Umbilical cord (tissue), 2 donors: ENCODE data around the gene VPS26A. TPM values are rescaled to one million over a fixed set of nuclear protein-coding genes. Genes with fewer than 3 reads are reported as not detected.

Source experiments
- DNase-seq: peaks from one replicate; pipeline ENCODE4 v3.0.0-alpha.2; 2015; ENCODE audit warnings: low spot score
- total RNA-seq: library from RNA; depleted of rRNA; stranded (reverse); fragments of >200 nt; gene quantifications from one replicate; pipeline ENCODE4 v1.2.3, GENCODE V29; 2014; ENCODE audit warnings: low replicate concordance; ENCODE audit not compliant: insufficient read depth

Gene VPS26A
- total RNA-seq, 1 donor from 2014 or later, result 26.2 TPM

DNA sequence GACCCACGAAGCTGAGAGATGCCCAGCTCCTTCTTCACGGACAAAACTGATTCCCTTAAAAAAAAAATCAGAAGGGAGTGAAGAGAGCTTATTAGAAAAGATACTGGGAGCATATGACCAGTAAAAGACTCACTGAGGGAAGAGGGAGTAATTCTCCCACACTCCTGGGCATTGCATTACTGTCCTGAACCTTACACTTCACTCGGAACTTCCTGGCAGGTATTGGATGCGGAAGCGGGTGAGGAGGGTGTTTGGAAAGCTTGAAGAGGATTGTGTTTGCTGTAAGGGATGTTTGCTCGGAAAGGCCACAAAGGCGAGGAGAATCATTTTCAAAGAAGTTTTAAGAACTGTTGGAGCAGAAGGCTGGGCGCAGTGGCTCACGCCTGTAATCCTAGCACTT lies 96.5 kb downstream of the VPS26A start:
- no peak for DNase-seq

Other genes starting within 250 kb of the VPS26A start
- 63.1 TPM for gene DDX50, start 222.9 kb upstream of the VPS26A start, total RNA-seq
- 33.5 TPM for gene DDX21, start 168.0 kb upstream of the VPS26A start, total RNA-seq
- gene KIFBP, start 135.4 kb upstream of the VPS26A start, total RNA-seq, result 23.6 TPM
- 57.1 TPM for gene SRGN, start 36.1 kb upstream of the VPS26A start, total RNA-seq
- gene SUPV3L1, start 56.1 kb downstream of the VPS26A start, total RNA-seq, result 15.9 TPM
- not detected for gene HKDC1, start 96.2 kb downstream of the VPS26A start, total RNA-seq
- gene HK1, start 154.3 kb downstream of the VPS26A start, total RNA-seq, result 57.3 TPM